Measurements from ENCODE around the gene RNF141.

Gene RNF141

GRCh38 chr11:10558288-10558687 lies 17.3 kb upstream of the RNF141 start:
- DNase-seq, result no peak

- no peak for DNase-seq
Measured at GRCh38 chr11:10556590-10556989, 15.6 kb upstream of the RNF141 start.

- no peak for DNase-seq
Measured at GRCh38 chr11:10551845-10552352, 10.9 kb upstream of the RNF141 start.

GRCh38 chr11:10551290-10551592 lies 10.3 kb upstream of the RNF141 start:
- DNase-seq, result no peak

GRCh38 chr11:10550503-10551289 lies 9.7 kb upstream of the RNF141 start:
- no peak for DNase-seq

GRCh38 chr11:10544491-10545465 lies 3.8 kb upstream of the RNF141 start:
- no peak for DNase-seq

GRCh38 chr11:10543782-10544181 lies 2.8 kb upstream of the RNF141 start:
- DNase-seq, result no peak

- DNase-seq, result no peak
Measured at GRCh38 chr11:10542776-10543175, 1.8 kb upstream of the RNF141 start.

- DNase-seq, result peak; percentile 58
Measured at GRCh38 chr11:10541561-10541930, 559 bp upstream of the RNF141 start.

GRCh38 chr11:10540546-10540914 lies 457 bp downstream of the RNF141 start:
- DNase-seq, result peak; percentile 11

GRCh38 chr11:10539339-10539738 lies 1.6 kb downstream of the RNF141 start:
- DNase-seq, result no peak

GRCh38 chr11:10538924-10539323 lies 2.1 kb downstream of the RNF141 start:
- no peak for DNase-seq

- no peak for DNase-seq
Measured at GRCh38 chr11:10537600-10537999, 3.4 kb downstream of the RNF141 start.

- no peak for DNase-seq
Measured at GRCh38 chr11:10534316-10534715, 6.7 kb downstream of the RNF141 start.

- DNase-seq, result no peak
Measured at GRCh38 chr11:10533323-10533722, 7.7 kb downstream of the RNF141 start.

GRCh38 chr11:10532526-10532925 lies 8.5 kb downstream of the RNF141 start:
- DNase-seq, result no peak

- no peak for DNase-seq
Measured at GRCh38 chr11:10529279-10529678, 11.7 kb downstream of the RNF141 start.

- no peak for DNase-seq
Measured at GRCh38 chr11:10528121-10528520, 12.9 kb downstream of the RNF141 start.

GRCh38 chr11:10526974-10527918 lies 13.7 kb downstream of the RNF141 start:
- no peak for DNase-seq

- DNase-seq, result no peak
Measured at GRCh38 chr11:10524471-10524870, 16.5 kb downstream of the RNF141 start.

GRCh38 chr11:10522921-10523320 lies 18.1 kb downstream of the RNF141 start:
- DNase-seq, result no peak

GRCh38 chr11:10522276-10522675 lies 18.7 kb downstream of the RNF141 start:
- no peak for DNase-seq

- no peak for DNase-seq
Measured at GRCh38 chr11:10520562-10520961, 20.4 kb downstream of the RNF141 start.

Measured in NCI-H748 treated with DMSO at 0.1 percent for 48 hours (cell line).